Activated CD8-positive, alpha-beta memory T cell treated with anti-CD3 and anti-CD28 coated beads for 48 hours (primary cell): ENCODE results near the gene SLC25A13.

Source experiments
- DNase-seq, 3 experiments: peaks; one replicate each; pipeline ENCODE4 v3.0.0-alpha.2; 2020; ENCODE audit warnings: low read depth in 2 of 3, low spot score in 2 of 3

SLC25A13 gene

GRCh38 chr7:96104984-96105383 lies 216.9 kb downstream of the SLC25A13 start:
- no peak for DNase-seq

- DNase-seq: no peak
These were observed 219.6 kb downstream of the SLC25A13 start for GRCh38 chr7:96102096-96102811.

- no peak for DNase-seq
These were observed 221.2 kb downstream of the SLC25A13 start for GRCh38 chr7:96100737-96101136.

- no peak for DNase-seq
These were observed 224.1 kb downstream of the SLC25A13 start for GRCh38 chr7:96097835-96098234.

GRCh38 chr7:96093435-96093834 lies 228.5 kb downstream of the SLC25A13 start:
- no peak for DNase-seq

GRCh38 chr7:96090756-96091155 lies 231.1 kb downstream of the SLC25A13 start:
- no peak for DNase-seq

GRCh38 chr7:96089511-96089910 lies 232.4 kb downstream of the SLC25A13 start:
- no peak for DNase-seq

- DNase-seq: no peak
These were observed 233.3 kb downstream of the SLC25A13 start for GRCh38 chr7:96088579-96088978.

GRCh38 chr7:96085953-96086352 lies 235.9 kb downstream of the SLC25A13 start:
- DNase-seq: no peak

GRCh38 chr7:96084881-96085553 lies 236.9 kb downstream of the SLC25A13 start:
- no peak for DNase-seq

GRCh38 chr7:96080027-96080426 lies 241.9 kb downstream of the SLC25A13 start:
- no peak for DNase-seq

GRCh38 chr7:96076350-96076707 lies 245.6 kb downstream of the SLC25A13 start:
- DNase-seq: no peak

- peak; percentile 5 to 11 (median 6) for DNase-seq
These were observed 246.2 kb downstream of the SLC25A13 start for GRCh38 chr7:96075510-96076349.

GRCh38 chr7:96074871-96075270 lies 247.0 kb downstream of the SLC25A13 start:
- no peak for DNase-seq
